IMR-90 (cell line): ENCODE measurements around the gene CRB1. TPM values are rescaled to one million over a fixed set of nuclear protein-coding genes. Genes with fewer than 3 reads are reported as not detected.

Experiments used
- ATAC-seq: fragments of 200-7000 bp; cut with Tn5 transposase; 2 replicates; pipeline ENCODE4 v1.9.1; 2020; ENCODE audit warnings: low read depth, mild to moderate bottlenecking, moderate library complexity
- BruUV-seq: library from RNA; stranded (reverse); fragments of 400-500 nt; replicated peaks from 2 replicates; lab custom pipeline; 2021; lab: Mats Ljungman, UMichigan
- CTCF ChIA-PET: fragments of 300-600 bp; formaldehyde crosslinking; extraction: SDS; loops from one replicate; lab custom pipeline; 2021; ENCODE audit warnings: antibody characterized with exemption; lab: Yijun Ruan, JAX
- POLR2A ChIA-PET: fragments of 300-600 bp; sonication (Branson Sonifier 250); formaldehyde crosslinking; loops from one replicate; lab custom pipeline; 2022; ENCODE audit warnings: antibody characterized with exemption; ENCODE audit not compliant: unreplicated experiment; lab: Charles Lee
- DNase-seq: peaks from one replicate; pipeline ENCODE4 v3.0.0; 2013
- H2AFZ ChIP-seq: replicated peaks from 2 replicates; pipeline ENCODE3; 2013; ENCODE audit warnings: low read length, mild to moderate bottlenecking; ENCODE audit not compliant: poor library complexity
- H2AK5ac ChIP-seq: 2 replicates; pipeline ENCODE4 v1.6.1; 2013; ENCODE audit warnings: low read depth, low read length, inconsistent platforms
- H2AK9ac ChIP-seq: replicated peaks from 2 replicates; pipeline ENCODE3; 2013; ENCODE audit warnings: mild to moderate bottlenecking, low read depth, low read length, moderate library complexity; ENCODE audit not compliant: poor library complexity
- H2BK120ac ChIP-seq: 2 replicates; pipeline ENCODE4 v1.6.1; 2013; ENCODE audit warnings: low read depth, low read length, inconsistent platforms
- H2BK15ac ChIP-seq: 3 replicates; pipeline ENCODE4 v1.6.1; 2013; ENCODE audit warnings: low read depth, low read length, inconsistent platforms
- H2BK20ac ChIP-seq: 2 replicates; pipeline ENCODE4 v1.6.1; 2013; ENCODE audit warnings: low read depth, mild to moderate bottlenecking, inconsistent platforms, low read length, moderate library complexity
- H2BK5ac ChIP-seq: 2 replicates; pipeline ENCODE4 v1.6.1; 2013; ENCODE audit warnings: mild to moderate bottlenecking, low read depth, low read length, inconsistent platforms; ENCODE audit not compliant: poor library complexity, severe bottlenecking
- H3K14ac ChIP-seq: replicated peaks from 2 replicates; pipeline ENCODE4 v1.6.1; 2013; ENCODE audit warnings: low read depth, low read length, inconsistent platforms
- H3K18ac ChIP-seq: 2 replicates; pipeline ENCODE4 v1.6.1; 2013; ENCODE audit warnings: low read depth, low read length, control low read depth
- H3K23ac ChIP-seq: 2 replicates; pipeline ENCODE4 v1.6.1; 2013; ENCODE audit warnings: low read depth, low read length, inconsistent platforms
- H3K27ac ChIP-seq: 2 replicates; pipeline ENCODE4 v1.5.1; 2013; ENCODE audit warnings: mild to moderate bottlenecking, control low read depth, low read length; ENCODE audit not compliant: insufficient read depth
- H3K27me3 ChIP-seq: 2 replicates; pipeline ENCODE4 v1.6.1; 2013; ENCODE audit warnings: low read length; ENCODE audit not compliant: control insufficient read depth, insufficient read depth
- H3K36me3 ChIP-seq: 2 replicates; pipeline ENCODE4 v1.6.1; 2013; ENCODE audit warnings: low read length, mixed read lengths; ENCODE audit not compliant: control insufficient read depth, insufficient read depth
- H3K4ac ChIP-seq: 2 replicates; pipeline ENCODE4 v1.6.1; 2013; ENCODE audit warnings: low read depth, low read length, inconsistent platforms
- H3K4me1 ChIP-seq: 2 replicates; pipeline ENCODE4 v1.6.1; 2013; ENCODE audit warnings: low read length, mixed read lengths; ENCODE audit not compliant: control insufficient read depth, insufficient read depth
- H3K4me2 ChIP-seq: 2 replicates; pipeline ENCODE4 v1.6.1; 2013; ENCODE audit warnings: low read depth, mild to moderate bottlenecking, control low read depth, low read length, moderate library complexity
- H3K4me3 ChIP-seq: 2 replicates; pipeline ENCODE4 v1.5.1; 2013; ENCODE audit warnings: low read depth, mild to moderate bottlenecking, control low read depth, low read length, moderate library complexity; ENCODE audit not compliant: insufficient read depth
- H3K56ac ChIP-seq: 2 replicates; pipeline ENCODE4 v1.6.1; 2013; ENCODE audit warnings: low read length, inconsistent platforms; ENCODE audit not compliant: insufficient read depth; ENCODE audit errors: extremely low read depth
- H3K79me1 ChIP-seq, 2 experiments: 2 replicates each; pipeline ENCODE4 v1.6.1; 2013; ENCODE audit warnings: low read length in 2 of 2, inconsistent platforms in 1 of 2, low read depth in 1 of 2
- H3K9ac ChIP-seq: 2 replicates; pipeline ENCODE4 v1.6.1; 2013; ENCODE audit warnings: low read depth, low read length, control low read depth
- H3K9me1 ChIP-seq: 2 replicates; pipeline ENCODE4 v1.6.1; 2013; ENCODE audit warnings: low read length, inconsistent platforms; ENCODE audit not compliant: insufficient read depth
- H3K9me3 ChIP-seq: 2 replicates; pipeline ENCODE4 v1.6.1; 2013; ENCODE audit warnings: low read length; ENCODE audit not compliant: control insufficient read depth, insufficient read depth
- H4K20me1 ChIP-seq: 2 replicates; pipeline ENCODE4 v1.6.1; 2013; ENCODE audit warnings: low read length, inconsistent platforms; ENCODE audit not compliant: insufficient read depth
- H4K5ac ChIP-seq: 2 replicates; pipeline ENCODE4 v1.6.1; 2013; ENCODE audit warnings: mild to moderate bottlenecking, low read depth, low read length, control low read depth
- H4K8ac ChIP-seq, 2 experiments: 2 replicates each; pipeline ENCODE4 v1.6.1; 2013; ENCODE audit warnings: low read depth in 2 of 2, low read length in 2 of 2, control low read depth in 1 of 2, inconsistent platforms in 1 of 2
- H4K91ac ChIP-seq: 2 replicates; pipeline ENCODE4 v1.6.1; 2013; ENCODE audit warnings: low read depth, low read length, inconsistent platforms; ENCODE audit not compliant: insufficient read depth
- BHLHE40 ChIP-seq: fragments of 150-350 bp; IDR thresholded peaks from 2 replicates; pipeline ENCODE4 v1.6.1; 2016; ENCODE audit warnings: mild to moderate bottlenecking, low read depth, low read length
- CEBPB ChIP-seq: IDR thresholded peaks from 2 replicates; pipeline ENCODE4 v1.6.1; 2012; ENCODE audit warnings: low read depth, low read length, improper control_type of control experiment
- FOS ChIP-seq: fragments of 150-350 bp; IDR thresholded peaks from 2 replicates; pipeline ENCODE4 v1.6.1; 2016; ENCODE audit warnings: low read depth, low read length
- MAFK ChIP-seq: IDR thresholded peaks from 2 replicates; pipeline ENCODE4 v1.6.1; 2012; ENCODE audit warnings: low read depth, low read length, improper control_type of control experiment
- MAZ ChIP-seq: IDR thresholded peaks from 2 replicates; pipeline ENCODE4 v1.6.1; 2012; ENCODE audit warnings: low read depth, mild to moderate bottlenecking, low read length, improper control_type of control experiment, moderate library complexity, borderline replicate concordance
- POLR2A ChIP-seq: IDR thresholded peaks from 2 replicates; pipeline ENCODE4 v1.6.1; 2012; ENCODE audit warnings: mild to moderate bottlenecking, low read depth, low read length
- RAD21 ChIP-seq: IDR thresholded peaks from 2 replicates; pipeline ENCODE4 v1.6.1; 2012; ENCODE audit warnings: low read length, improper control_type of control experiment
- RCOR1 ChIP-seq: IDR thresholded peaks from 2 replicates; pipeline ENCODE4 v1.6.1; 2012; ENCODE audit warnings: mild to moderate bottlenecking, low read length, improper control_type of control experiment; ENCODE audit not compliant: insufficient replicate concordance
- SMC3 ChIP-seq: fragments of 150-350 bp; IDR thresholded peaks from 2 replicates; pipeline ENCODE4 v1.6.1; 2016; ENCODE audit warnings: low read depth, mild to moderate bottlenecking, antibody characterized with exemption, low read length, moderate library complexity
- dilution Hi-C: fragments of 300-500 bp; cut with HindIII; formaldehyde crosslinking; loops from one replicate; pipeline ENCODE4 v1.14.3; 2018; ENCODE audit warnings: low sequenced_read_pairs; ENCODE audit not compliant: unreplicated experiment
- in situ Hi-C: fragments of 300-500 bp; cut with MboI; formaldehyde crosslinking; loops from 3 replicates; pipeline ENCODE4 v1.14.3; 2019; ENCODE audit warnings: low sequenced_read_pairs, inconsistent platforms, mixed read lengths
- intact Hi-C: fragments of 100-400 bp; cut with micrococcal nuclease; formaldehyde crosslinking; loops from 2 replicates; pipeline ENCODE4 v1.10.0; 2022
- polyA plus RNA-seq, 3 experiments: library from polyadenylated mRNA; depleted of rRNA; stranded (reverse); fragments of >200 nt; gene quantifications; 2 replicates each; pipeline ENCODE4 v1.2.3, GENCODE V29; 2012; ENCODE audit warnings: low replicate concordance in 1 of 3
- total RNA-seq: library from RNA; depleted of rRNA; stranded (reverse); fragments of >200 nt; gene quantifications from 2 replicates; pipeline ENCODE4 v1.2.3, GENCODE V29; 2012
- TF ChIP-seq, protein P1 (sequence below): fragments of 150-350 bp; IDR thresholded peaks from 2 replicates; pipeline ENCODE4 v1.6.1; 2017; ENCODE audit warnings: mild to moderate bottlenecking, antibody characterized with exemption, low read length, low read depth
- TF ChIP-seq, protein P2 (sequence below): fragments of 150-350 bp; IDR thresholded peaks from 2 replicates; pipeline ENCODE4 v1.6.1; 2016; ENCODE audit warnings: low read depth, mild to moderate bottlenecking, low read length, moderate library complexity, borderline replicate concordance
- TF ChIP-seq, protein P3 (sequence below): conservative IDR thresholded peaks from 2 replicates; pipeline ENCODE4 v1.5.1; 2012; ENCODE audit warnings: mild to moderate bottlenecking, low read depth, low read length, improper control_type of control experiment

The CRB1 gene
- total and polyA plus RNA-seq, 2 of the 4 experiments (the other 2 are of a cell fraction), result not detected

DNA sequence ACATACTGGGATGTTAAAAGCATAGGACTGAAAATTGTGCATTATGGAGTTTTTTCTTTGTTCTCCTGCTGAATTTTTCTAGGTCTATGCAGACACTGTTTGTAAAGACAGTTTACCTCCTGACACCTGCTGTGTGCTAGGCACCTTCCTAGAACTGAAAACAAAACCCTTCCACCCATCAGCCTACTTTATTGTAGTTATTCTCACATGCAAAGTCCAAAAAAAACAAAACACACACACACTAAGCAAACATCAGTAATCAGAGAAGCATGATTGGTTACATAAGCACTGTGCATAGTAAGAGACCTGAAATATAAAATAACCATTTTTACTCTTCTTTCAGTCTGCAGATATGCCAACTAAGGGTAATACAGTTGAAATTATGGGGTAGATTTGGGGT is 195.1 kb downstream of the CRB1 start:
- no peak overlapping the region for H2AK5ac ChIP-seq
- peaks cover 1% of the 10 kb centered on the region; the same call in 1 of the 2 replicates for H3K27me3 ChIP-seq
- H3K9me1 ChIP-seq, result no peaks in the 10 kb centered on the region
- H2AK9ac ChIP-seq, result no peak overlapping the region
- no peak overlapping the region for H3K4ac ChIP-seq
- no peaks in the 10 kb centered on the region for H3K9me3 ChIP-seq
- H2BK120ac ChIP-seq, result no peak overlapping the region
- H2BK5ac ChIP-seq, result no peak overlapping the region
- CTCF ChIA-PET, result no interaction called here
- no peak overlapping the region for H3K4me2 ChIP-seq
- no peak for DNase-seq
- H2AFZ ChIP-seq, result no peak overlapping the region
- no TSS peak for BruUV-seq
- POLR2A ChIA-PET, result no interaction called here
- TF ChIP-seq MAZ (no peak), MAFK (no peak), FOS (no peak), BHLHE40 (no peak), SMC3 (no peak), CEBPB (no peak), RAD21 (no peak), RCOR1 (no peak), POLR2A (no peak)
- TF ChIP-seq, protein P1, sequence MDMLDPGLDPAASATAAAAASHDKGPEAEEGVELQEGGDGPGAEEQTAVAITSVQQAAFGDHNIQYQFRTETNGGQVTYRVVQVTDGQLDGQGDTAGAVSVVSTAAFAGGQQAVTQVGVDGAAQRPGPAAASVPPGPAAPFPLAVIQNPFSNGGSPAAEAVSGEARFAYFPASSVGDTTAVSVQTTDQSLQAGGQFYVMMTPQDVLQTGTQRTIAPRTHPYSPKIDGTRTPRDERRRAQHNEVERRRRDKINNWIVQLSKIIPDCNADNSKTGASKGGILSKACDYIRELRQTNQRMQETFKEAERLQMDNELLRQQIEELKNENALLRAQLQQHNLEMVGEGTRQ, result no peak
- TF ChIP-seq, protein P2, sequence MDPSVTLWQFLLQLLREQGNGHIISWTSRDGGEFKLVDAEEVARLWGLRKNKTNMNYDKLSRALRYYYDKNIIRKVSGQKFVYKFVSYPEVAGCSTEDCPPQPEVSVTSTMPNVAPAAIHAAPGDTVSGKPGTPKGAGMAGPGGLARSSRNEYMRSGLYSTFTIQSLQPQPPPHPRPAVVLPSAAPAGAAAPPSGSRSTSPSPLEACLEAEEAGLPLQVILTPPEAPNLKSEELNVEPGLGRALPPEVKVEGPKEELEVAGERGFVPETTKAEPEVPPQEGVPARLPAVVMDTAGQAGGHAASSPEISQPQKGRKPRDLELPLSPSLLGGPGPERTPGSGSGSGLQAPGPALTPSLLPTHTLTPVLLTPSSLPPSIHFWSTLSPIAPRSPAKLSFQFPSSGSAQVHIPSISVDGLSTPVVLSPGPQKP, result no peak
- TF ChIP-seq, protein P3, sequence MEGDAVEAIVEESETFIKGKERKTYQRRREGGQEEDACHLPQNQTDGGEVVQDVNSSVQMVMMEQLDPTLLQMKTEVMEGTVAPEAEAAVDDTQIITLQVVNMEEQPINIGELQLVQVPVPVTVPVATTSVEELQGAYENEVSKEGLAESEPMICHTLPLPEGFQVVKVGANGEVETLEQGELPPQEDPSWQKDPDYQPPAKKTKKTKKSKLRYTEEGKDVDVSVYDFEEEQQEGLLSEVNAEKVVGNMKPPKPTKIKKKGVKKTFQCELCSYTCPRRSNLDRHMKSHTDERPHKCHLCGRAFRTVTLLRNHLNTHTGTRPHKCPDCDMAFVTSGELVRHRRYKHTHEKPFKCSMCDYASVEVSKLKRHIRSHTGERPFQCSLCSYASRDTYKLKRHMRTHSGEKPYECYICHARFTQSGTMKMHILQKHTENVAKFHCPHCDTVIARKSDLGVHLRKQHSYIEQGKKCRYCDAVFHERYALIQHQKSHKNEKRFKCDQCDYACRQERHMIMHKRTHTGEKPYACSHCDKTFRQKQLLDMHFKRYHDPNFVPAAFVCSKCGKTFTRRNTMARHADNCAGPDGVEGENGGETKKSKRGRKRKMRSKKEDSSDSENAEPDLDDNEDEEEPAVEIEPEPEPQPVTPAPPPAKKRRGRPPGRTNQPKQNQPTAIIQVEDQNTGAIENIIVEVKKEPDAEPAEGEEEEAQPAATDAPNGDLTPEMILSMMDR, result no peak
- no peaks in the 10 kb centered on the region for H3K36me3 ChIP-seq
- H3K79me1 ChIP-seq, result no peaks in the 10 kb centered on the region
- intact Hi-C loops (no loop called here), in situ Hi-C loops (no loop called here), dilution Hi-C loops (no loop called here)
- no peak overlapping the region for H2BK20ac ChIP-seq
- H3K23ac ChIP-seq, result no peak overlapping the region
- no peak overlapping the region for H3K18ac ChIP-seq
- no peaks in the 10 kb centered on the region for H4K20me1 ChIP-seq
- H3K4me1 ChIP-seq, result no peaks in the 10 kb centered on the region
- ATAC-seq, result no peak
- H4K5ac ChIP-seq, result no peak overlapping the region
- no peak overlapping the region for H2BK15ac ChIP-seq
- H3K27ac ChIP-seq, result no peak overlapping the region
- H3K14ac ChIP-seq, result no peak overlapping the region
- no peak overlapping the region for H3K56ac ChIP-seq
- H3K4me3 ChIP-seq, result no peak overlapping the region
- H4K91ac ChIP-seq, result no peak overlapping the region
- no peak overlapping the region for H3K9ac ChIP-seq
- no peak overlapping the region for H4K8ac ChIP-seq
